GM12874 (cell line): ENCODE measurements around the gene MICAL3.

ENCODE experiments used
- CTCF ChIP-seq: IDR thresholded peaks from 2 replicates; pipeline ENCODE4 v1.5.1; 2011; ENCODE audit warnings: low read depth, mild to moderate bottlenecking, control low read depth, low read length, moderate library complexity; ENCODE audit not compliant: insufficient read depth

MICAL3 gene

DNA sequence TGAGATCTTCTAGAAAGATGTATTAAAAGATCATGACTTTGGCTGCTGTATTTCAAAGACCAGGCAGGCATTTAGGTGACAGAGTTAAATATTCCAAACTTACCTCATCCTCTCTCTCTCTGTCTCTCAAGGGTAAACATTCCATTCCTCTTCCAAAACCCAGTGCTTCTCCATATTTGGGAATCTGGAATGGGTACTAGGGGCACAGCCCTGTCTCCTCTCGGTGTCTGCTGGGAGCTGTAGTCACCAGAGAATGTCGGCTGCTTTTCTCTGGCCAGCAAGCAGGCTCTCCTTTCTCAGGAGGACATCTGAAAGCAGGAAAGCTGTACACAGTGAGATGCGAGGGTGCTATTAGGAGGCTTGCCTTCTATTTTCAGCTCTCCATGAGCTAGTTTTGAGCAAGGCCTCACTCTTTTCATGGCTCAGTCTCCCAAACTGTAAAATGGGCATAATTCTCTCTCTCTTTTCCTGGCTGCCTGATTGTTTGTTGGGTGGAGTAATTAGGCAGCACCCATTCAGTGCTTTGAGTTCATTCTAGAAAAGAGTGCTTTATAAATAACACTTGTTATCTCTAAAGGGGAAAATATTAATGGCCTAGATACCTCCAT is 44.1 kb upstream of the MICAL3 start:
- no peak for TF ChIP-seq CTCF

GRCh38 chr22:18067548-18068341 is 43.4 kb upstream of the MICAL3 start:
- no peak for TF ChIP-seq CTCF

GRCh38 chr22:18067121-18067520 is 42.8 kb upstream of the MICAL3 start:
- no peak for TF ChIP-seq CTCF

GRCh38 chr22:18066181-18066859 is 42.0 kb upstream of the MICAL3 start:
- TF ChIP-seq CTCF: no peak

GRCh38 chr22:18065256-18065655 is 40.9 kb upstream of the MICAL3 start:
- TF ChIP-seq CTCF: no peak

DNA sequence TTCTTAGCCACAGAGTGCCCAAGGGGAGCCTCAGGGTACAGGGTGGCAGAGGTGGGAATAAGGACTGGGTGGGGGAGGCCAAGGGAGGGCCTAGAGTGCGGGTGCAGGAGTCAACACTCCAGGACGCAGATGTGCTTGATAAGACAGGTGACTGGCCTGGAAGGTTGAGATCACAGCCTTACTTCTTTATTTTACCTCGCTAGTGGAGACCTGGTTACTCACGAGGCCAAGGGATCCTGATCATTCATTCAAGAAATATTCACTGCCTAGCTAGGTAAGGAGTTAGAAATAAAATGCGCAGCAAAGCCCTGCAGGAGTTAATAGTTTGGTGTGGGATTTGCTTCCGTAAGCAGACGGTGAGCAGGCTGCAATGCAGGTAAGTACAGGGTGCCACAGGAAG is 40.3 kb upstream of the MICAL3 start:
- no peak for TF ChIP-seq CTCF

DNA sequence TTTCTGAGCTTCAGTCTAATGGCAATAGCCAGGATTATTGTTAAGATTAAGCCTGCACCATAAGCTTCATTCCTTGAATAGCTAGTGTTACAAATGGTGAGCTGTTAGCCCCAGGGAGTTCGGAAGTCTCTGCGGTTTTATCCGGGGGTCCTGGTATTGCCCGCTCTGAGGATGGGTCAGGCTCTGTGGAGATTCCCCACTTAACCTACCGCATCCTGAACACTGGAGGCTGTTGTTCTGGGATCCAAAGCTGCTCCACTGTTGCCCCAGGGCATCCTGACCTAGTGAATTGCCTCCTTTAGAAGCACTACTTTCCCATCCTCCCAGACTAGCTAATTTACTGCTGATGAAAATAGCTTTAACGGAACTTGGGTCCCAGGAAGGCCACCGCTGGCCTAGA is 38.9 kb upstream of the MICAL3 start:
- TF ChIP-seq CTCF: no peak
